Heart right ventricle (tissue), 16 donors: ENCODE measurements around the gene CPXM2. TPM values are rescaled to one million over a fixed set of nuclear protein-coding genes. Genes with fewer than 3 reads are reported as not detected.

Experiments used
- ATAC-seq, 8 donors: fragments of 200-7000 bp; cut with Tn5 transposase; one replicate each; pipeline ENCODE4 v1.9.1; 2020; ENCODE audit warnings: mild to moderate bottlenecking in 8 of 8, moderate library complexity in 8 of 8, moderate number of reproducible peaks in 1 of 8
- DNase-seq, 2 donors: peaks; one replicate each; pipeline ENCODE4 v3.0.0-alpha.2; 2020
- H3K27ac ChIP-seq, 10 donors: fragments of 200-600 bp; sonication (generic) in 2 of 10; one replicate each; pipeline versions ENCODE4 v1.5.0 to v1.8.0; 2020 to 2022; ENCODE audit warnings: mild to moderate bottlenecking in 3 of 10
- H3K27me3 ChIP-seq, 7 donors: fragments of 200-600 bp; one replicate each; pipeline ENCODE4 v1.8.0; 2021 to 2022; ENCODE audit warnings: mild to moderate bottlenecking in 2 of 7
- H3K36me3 ChIP-seq, 9 donors: fragments of 200-600 bp; sonication (generic) in 1 of 9; one replicate each; pipeline versions ENCODE4 v1.5.0 to v1.8.0; 2020 to 2022; ENCODE audit warnings: mild to moderate bottlenecking in 2 of 9
- H3K4me1 ChIP-seq, 9 donors: fragments of 200-600 bp; sonication (generic) in 1 of 9; one replicate each; pipeline versions ENCODE4 v1.5.0 to v1.8.0; 2020 to 2022; ENCODE audit warnings: mild to moderate bottlenecking in 4 of 9
- H3K4me3 ChIP-seq, 10 donors: fragments of 200-600 bp; sonication (generic) in 2 of 10; one replicate each; pipeline versions ENCODE4 v1.5.0 to v1.8.0; 2020 to 2022; ENCODE audit warnings: mild to moderate bottlenecking in 7 of 10, moderate library complexity in 2 of 10
- H3K9me3 ChIP-seq, 11 donors: fragments of 200-600 bp in 10 of 11; sonication (generic) in 2 of 11; one replicate each; pipeline versions ENCODE4 v1.5.0 to v1.8.0; 2013 to 2022; ENCODE audit warnings: mild to moderate bottlenecking in 2 of 11, control low read depth in 1 of 11, moderate library complexity in 1 of 11
- CTCF ChIP-seq, 9 donors: fragments of 200-600 bp; sonication (generic) in 2 of 9; IDR thresholded peaks; one replicate each; pipeline versions ENCODE4 v1.5.0 to v1.8.0; 2021 to 2022; ENCODE audit warnings: antibody characterized with exemption in 9 of 9, mild to moderate bottlenecking in 5 of 9, moderate library complexity in 1 of 9
- WGBS, 2 donors: extraction: QIAGEN DNeasy Blood & Tissue Kit; methylation state at CpG; one replicate each; pipeline ENCODE4 v1.1.7; 2013; ENCODE audit warnings: inconsistent platforms in 1 of 2; 5-methylcytosine and 5-hydroxymethylcytosine counted together
- intact Hi-C, 10 donors: fragments of 100-400 bp; cut with DNase I; formaldehyde crosslinking; loops; one replicate each; pipeline versions ENCODE4 v1.11.1 to v1.14.2; 2022
- polyA plus RNA-seq, 2 donors: library from polyadenylated mRNA; stranded (reverse); fragments of 200-250 nt; gene quantifications; one replicate each; pipeline ENCODE4 v1.2.3, GENCODE V29; 2013
- total RNA-seq, 10 donors: library from RNA; stranded (reverse); fragmentation: NEBNext Ultra II Directional in 3 of 10; extraction: Animal tissue kit (Norgen Biotek cat#: 25700) in 3 of 10; gene quantifications; one replicate each; pipeline versions ENCODE4 v1.2.1 to v1.2.4, GENCODE V29; 2021 to 2023
- donor health status: Arrhythmogenic right ventricular cardiomyopathy.
- donor health status: ischemic (EF 13 %, LVEDD 7.1; RV severe dilation, severe dysfunction).
- donor health status: healthy with polysubstance abuse.
- donor health status: DM: no; HTN: yes; CAD: no.
- donor health status: DM: no; HTN: no; CAD: no.
- donor health status: ischemic (EF 25% LVEDD 6.9; RV normal size, moderate dysfunction).
- donor health status: ischemic (EF 25% LVEDD 5.7; RV mildly dilated, moderate dysfunction).
- donor health status: healthy.
- donor health status: DM: yes; HTN: yes; CAD: no.
- donor health status: Ischemic cardiomyopathy.
- donor health status: ischemic (EF 35%, LVEDD 5.7; RV mildly dilated, moderate dysfunction).
- donor health status: nonischemic (EF 11% LVEDD 7.7; RV severe dilation, severe dysfunction).
- donor health status: DM: yes; HTN: yes; CAD: no.
- donor health status: PGD.
- donor health status: ischemic (EF 29% LVEDD 5.4; RV normal size, mild dysfunction).
- donor health status: nonischemic (EF 23%, LVEDD 6.1; RV moderate dilation, normal function).

The CPXM2 gene
- total and polyA plus RNA-seq, 12 donors, result 2.0 to 9.8 (median 3.8) TPM

DNA sequence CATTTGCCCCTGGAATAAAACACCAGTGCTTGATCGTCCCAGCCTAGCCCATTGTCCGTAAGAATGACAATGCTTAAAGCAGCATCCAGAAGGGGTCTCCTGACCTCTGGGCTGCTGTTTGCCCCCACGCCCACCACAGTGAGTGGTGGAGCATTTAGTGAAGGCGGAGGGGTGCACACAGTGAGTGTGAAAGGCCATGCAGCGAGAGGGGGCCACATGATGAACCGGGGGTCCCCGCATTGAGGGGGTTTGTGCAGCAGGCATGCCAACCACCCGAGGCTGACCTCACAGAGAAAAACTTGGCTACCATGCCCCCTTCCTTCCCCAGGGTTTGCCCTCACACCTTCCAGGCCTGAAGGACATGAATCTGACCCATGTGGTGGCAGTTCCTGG is 28.4 kb downstream of the CPXM2 start:
- DNase-seq, result no peak

DNA sequence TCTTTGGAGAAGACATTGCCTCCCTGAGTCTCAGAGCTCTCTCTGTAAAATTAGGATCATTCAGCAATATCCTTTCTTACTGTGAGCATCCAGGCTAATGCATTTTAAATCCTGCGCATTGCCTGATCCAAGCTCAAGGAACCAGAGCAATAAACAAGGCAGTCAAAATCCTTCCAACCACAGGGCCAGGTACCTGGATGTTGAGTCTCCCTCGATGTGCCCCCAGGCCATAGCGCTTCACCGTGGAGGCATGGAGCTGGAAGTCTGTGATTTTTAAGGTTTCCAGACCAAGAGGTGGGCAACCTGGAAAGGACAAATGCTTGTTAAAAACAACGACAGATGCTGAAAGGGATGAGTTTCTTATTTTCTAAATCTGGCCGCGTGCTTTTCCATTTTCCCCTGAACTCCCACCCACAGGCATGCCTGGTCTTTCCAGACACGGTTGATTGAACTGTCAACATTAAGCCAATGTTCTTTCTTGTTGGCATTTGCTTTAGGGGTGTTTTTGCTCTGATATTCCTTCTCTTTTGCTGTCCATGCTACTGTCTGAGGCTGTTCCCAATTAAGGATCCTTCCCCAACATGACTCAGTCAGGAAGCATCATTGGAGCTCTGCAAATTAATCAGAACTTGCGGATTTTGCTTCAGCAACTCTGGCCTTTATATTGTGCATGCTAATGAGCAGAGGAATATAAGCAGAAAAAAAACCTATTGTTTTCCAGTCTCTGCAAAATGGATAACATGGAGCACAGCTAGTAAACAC is 29.0 kb downstream of the CPXM2 start:
- H3K4me3 ChIP-seq, result no peak overlapping the region
- H3K36me3 ChIP-seq, result peaks cover 0 to 4% (median 0%) of the 10 kb centered on the region in 9 donors
- no peak overlapping the region for H3K27ac ChIP-seq
- WGBS, 2 donors, result 91 to 93% methylated on average over 9 of the region's 9 CpGs
- no peak for TF ChIP-seq CTCF (IDR thresholded peaks at IDR 0.05)
- ATAC-seq (no peak), DNase-seq (no peak)
- H3K9me3 ChIP-seq, result no peaks in the 10 kb centered on the region
- peaks cover 0 to 9% (median 0%) of the 10 kb centered on the region in 7 donors for H3K27me3 ChIP-seq
- no peaks in the 10 kb centered on the region for H3K4me1 ChIP-seq
- intact Hi-C loops, result no loop called here

More for the DNA sequence above, 28.4 kb downstream of the CPXM2 start:
- ATAC-seq, result no peak
- Histone ChIP-seq H3K4me3 (no peak overlapping the region), H3K27ac (no peak overlapping the region), H3K36me3 (peaks cover 0 to 4% (median 0%) of the 10 kb centered on the region in 9 donors), H3K9me3 (no peaks in the 10 kb centered on the region), H3K27me3 (peaks cover 0 to 9% (median 0%) of the 10 kb centered on the region in 7 donors), H3K4me1 (no peaks in the 10 kb centered on the region)
- intact Hi-C loops, result no loop called here
- TF ChIP-seq CTCF (IDR thresholded peaks at IDR 0.05), result no peak
- WGBS, 2 donors, result 77 to 85% methylated on average over 8 of the region's 8 CpGs

- 81 to 88% methylated on average over 7 of the region's 7 CpGs for WGBS, 2 donors
- peaks cover 0 to 9% (median 0%) of the 10 kb centered on the region in 7 donors for H3K27me3 ChIP-seq
- intact Hi-C loops, result no loop called here
- H3K9me3 ChIP-seq, result no peaks in the 10 kb centered on the region
- H3K36me3 ChIP-seq, result peaks cover 0 to 4% (median 0%) of the 10 kb centered on the region in 9 donors
- DNase-seq (no peak), ATAC-seq (no peak)
- H3K27ac ChIP-seq, result no peak overlapping the region
- TF ChIP-seq CTCF (IDR thresholded peaks at IDR 0.05), result no peak
- H3K4me3 ChIP-seq, result no peak overlapping the region
- no peaks in the 10 kb centered on the region for H3K4me1 ChIP-seq
These were observed 30.8 kb downstream of the CPXM2 start for GRCh38 chr10:123860856-123861255.

DNA sequence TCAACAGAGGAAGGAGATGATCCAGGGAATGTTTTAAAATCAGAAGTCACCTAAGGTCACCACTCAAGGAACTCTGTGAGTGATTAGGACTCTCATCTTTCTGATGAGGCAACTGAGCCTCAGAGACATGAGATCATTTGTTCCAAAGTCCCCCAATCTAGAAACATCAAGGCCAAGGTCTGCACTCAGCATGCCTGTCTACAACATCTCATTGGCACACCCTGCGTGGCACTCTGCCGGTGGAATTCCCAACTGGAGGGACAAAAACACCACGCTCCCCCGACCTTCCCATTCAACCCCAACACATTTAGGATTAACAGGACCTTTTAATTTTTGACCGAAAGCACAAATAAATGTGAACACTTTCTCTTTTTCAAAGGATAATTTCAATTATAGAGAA is 31.4 kb downstream of the CPXM2 start:
- 90 to 91% methylated on average over 5 of the region's 5 CpGs for WGBS, 2 donors
- no peak overlapping the region for H3K27ac ChIP-seq

More for the DNA sequence above, 31.4 kb downstream of the CPXM2 start:
- H3K36me3 ChIP-seq, result peaks cover 0 to 4% (median 0%) of the 10 kb centered on the region in 9 donors
- H3K4me1 ChIP-seq, result no peaks in the 10 kb centered on the region
- no peak for DNase-seq
- H3K4me3 ChIP-seq, result no peak overlapping the region
- intact Hi-C loops, result no loop called here
- H3K27me3 ChIP-seq, result peaks cover 0 to 9% (median 0%) of the 10 kb centered on the region in 7 donors
- no peak for TF ChIP-seq CTCF (IDR thresholded peaks at IDR 0.05)
- H3K9me3 ChIP-seq, result no peaks in the 10 kb centered on the region
- ATAC-seq, result no peak
